HG03520 (cell line): ENCODE data around the gene GPR149.

ENCODE experiments used
- ATAC-seq: cut with Tn5 transposase; IDR thresholded peaks from one replicate; pipeline ENCODE4 v1.9.1; 2021; ENCODE audit warnings: mild to moderate bottlenecking, moderate library complexity; ENCODE audit not compliant: unreplicated experiment

GPR149 gene

DNA sequence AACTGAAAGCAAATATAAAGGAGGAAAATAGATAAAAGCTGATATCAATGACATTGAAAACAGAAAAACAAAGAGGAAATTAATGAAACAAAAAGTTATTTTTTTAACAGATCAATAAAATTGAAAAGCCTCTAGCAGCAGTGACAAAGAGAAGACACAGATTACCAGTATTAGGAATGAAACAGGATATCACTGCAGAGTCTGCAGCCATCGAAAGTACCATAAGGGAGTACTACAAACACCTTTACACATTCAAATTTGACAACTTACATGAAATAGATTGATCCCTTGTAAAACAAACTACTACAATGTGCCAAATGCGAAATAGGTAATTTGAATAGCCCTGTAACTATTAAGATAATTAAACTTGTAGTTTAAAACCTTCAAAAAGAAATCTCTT is 80.8 kb downstream of the GPR149 start:
- no peak for ATAC-seq

DNA sequence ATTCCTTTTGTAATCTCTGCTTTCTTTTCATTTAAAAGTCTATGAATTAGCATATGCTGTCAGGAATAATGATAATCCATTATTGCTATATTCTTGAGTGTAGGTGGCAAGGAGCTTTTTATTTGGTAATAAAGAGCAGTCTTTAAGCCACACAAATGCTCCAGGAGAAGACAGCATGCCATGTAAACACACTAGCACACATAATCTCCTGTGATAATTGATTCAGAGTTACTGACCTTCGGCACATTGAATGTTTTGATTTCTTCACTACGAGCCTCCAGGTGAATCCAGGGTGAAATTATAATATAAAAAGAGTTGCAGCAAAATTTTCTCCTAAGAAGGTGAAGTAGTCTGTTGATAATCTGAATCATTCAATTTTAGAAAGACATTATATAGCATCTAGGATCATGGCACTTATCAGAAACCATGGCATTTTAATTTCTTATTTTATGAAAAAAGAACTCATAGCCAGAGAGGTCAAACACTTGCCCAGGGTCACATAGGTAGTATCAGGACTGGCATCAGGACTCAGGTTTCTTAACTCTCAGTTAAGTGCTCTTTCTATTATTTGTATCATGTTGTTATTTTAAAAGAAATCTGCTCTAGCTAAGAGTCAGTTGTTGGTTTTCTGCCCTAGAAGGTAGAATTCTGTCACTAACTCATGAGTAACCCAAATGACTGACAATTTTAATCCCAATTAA is 84.4 kb downstream of the GPR149 start:
- ATAC-seq: no peak

DNA sequence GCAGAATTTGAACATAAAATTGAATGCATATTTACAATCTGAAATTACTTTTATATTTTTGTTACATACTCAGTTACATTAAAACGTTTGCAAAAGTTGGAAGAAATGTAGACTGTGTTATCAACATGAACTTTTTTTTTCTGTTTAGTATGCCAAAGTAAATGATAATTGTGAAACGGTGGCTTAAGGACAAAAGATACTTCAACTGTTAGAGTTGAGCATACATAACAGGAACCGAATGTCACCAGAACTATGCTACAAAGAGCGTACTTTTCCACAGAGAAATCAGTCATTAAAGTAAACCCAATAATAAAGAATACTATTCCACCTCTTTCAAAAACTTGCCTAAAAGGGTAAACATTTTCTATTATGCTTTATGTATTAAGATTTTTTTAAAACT is 91.4 kb downstream of the GPR149 start:
- ATAC-seq: no peak

DNA sequence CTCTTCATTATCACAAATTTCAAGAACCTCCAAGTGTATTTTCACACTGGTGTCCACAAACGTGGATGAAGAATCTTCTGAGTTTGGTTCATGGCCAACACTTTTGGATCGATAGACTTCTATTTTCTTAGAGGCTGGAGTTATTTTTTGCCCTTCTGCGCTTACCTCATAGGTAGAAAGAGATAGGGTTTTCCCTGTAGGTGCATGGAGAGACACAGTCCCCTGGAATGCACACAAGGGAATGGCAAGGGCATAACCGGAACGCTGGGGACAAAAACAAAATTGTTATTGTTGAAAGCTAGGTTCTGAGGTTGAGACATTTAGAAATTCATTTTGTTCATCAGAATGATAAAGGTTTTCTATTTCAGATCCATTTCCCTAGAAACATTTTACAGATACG is 92.0 kb downstream of the GPR149 start:
- no peak for ATAC-seq

DNA sequence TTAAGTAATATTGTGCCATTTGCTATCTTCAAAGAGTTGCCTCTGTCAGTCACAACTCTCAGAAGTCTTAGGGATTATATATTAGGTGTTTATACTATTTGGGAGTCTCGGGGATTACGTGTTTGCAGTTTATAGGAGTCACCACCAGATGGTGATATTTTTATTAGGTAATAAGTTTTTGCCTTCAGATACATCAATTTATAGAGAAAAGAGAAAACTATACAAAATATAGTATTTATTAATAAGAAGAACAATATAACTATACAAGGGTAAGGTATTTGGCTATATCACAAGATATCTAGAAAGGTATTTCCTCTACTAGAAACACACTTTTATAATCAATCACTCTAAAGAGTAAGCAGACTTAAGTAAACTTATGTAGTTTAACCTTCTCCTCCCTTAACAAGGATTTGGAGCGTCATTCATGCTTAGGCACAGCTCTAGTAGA is 95.0 kb downstream of the GPR149 start:
- no peak for ATAC-seq

DNA sequence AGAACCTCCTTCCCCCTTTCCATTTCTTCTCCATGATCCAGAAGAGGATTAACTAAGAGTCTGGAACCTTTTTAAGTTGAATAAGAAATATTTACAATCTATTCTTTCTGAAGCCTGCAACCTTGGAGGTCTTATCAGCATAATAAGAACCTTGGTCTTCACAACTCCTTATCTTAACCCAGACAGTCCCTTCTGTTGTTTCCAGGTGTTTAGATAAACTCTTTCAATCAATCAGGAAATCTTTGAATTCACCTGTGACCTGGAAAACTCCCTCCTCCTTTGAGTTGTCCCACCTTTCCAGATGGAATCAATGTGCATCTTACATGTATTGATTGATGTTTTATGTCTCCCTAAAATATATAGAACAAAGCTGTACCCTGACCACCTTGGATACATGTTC is 102.1 kb downstream of the GPR149 start:
- no peak for ATAC-seq

DNA sequence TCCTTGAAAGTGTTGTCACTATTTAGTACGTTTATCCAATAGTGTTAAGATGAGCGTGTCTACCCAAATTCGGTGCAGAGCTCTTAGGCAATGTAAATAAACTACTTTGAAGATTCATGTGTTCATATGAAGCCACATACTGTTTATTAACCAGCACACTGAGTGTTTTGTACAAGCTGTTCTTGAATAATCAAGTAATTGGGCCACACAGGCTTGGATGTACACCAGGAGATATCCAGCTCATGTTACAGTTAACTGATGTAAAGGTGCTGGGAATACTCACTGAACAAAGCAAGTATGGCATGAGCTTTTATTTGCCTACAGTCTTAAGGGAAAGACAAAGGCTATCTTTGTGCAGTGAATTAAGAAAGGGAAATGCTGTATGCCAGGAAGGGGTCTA is 105.1 kb downstream of the GPR149 start:
- ATAC-seq: no peak

DNA sequence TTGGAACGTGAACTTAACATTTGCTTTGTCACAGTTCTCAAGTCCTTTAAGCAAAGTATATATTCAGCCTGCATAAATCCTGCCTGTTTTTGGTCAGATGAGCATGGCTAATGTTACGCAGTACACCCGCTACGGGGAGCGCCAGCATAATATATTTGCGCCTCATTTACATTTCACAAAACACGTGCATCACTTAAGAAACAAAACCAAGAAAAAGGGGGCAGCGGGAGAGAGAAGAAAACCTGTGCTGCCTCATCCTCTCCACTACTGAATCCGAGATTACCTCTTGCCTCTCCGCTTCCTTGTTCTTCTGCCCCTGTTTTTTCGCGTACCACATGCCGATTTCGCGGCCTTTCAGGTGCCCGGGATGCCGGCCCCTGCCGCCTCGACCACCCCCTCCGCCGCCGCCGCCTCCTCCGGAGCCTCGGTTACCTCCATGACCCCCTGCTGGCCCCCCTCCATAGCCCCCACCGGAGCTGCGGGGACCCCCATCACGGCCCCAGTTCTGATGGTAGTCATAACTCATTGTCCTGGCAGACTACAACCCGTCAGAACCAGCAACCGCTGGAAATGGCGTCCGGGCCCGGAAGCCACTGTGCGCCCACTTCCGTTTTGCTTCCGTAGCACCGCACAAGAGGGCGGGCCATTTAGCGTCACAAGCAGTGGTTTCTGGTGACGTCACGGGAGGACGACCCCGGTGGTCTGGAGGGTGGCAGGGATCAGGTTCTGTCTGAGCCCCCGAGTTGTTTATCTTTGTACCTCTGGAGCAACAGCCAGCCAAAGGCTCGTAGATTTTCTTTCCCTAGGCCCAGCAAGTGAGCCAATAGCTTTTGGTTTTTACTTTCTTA is 105.9 kb downstream of the GPR149 start, which contains the start of gene DHX36:
DHX36 (minus strand) TSS at position 597 of the 848 bp plus-strand sequence; CDS start at position 526, 71 bp downstream.
- ATAC-seq: peak; percentile 96

DNA sequence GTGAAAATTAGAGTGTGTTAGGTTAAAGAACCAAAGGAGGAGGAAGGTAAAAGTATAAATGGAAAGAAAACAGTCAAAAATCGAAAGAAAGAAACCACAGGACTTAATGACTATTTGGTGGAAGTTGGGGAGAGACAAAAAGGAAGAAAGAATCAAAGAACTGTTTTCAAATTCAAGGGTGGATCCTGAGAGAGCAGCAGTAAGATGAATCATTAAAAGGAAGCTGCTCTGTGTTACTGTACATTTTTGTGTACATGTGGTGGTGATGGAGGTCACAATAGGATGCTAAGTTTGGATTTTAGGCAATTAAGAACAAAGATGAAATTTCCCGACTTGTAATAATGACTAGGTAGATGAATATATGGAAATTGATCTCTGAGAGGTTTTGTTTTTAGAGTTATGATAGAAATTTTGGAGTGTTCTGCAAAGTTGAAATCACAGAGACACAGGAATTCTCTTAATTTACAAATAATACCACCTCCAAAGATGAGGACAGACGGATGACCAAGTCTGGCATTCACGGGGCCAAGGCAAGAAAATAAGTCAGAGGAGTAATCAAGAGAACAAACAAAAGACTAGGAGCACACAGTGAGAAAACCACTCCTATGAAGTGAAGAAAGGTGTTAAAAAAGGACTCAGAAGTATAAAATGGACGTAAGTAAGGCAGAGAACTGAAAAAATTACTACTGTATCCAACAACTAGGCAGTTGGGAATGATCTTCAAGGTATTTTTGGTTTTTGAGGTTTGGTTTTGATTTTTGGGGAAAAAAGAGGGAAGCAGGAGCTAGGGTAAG is 112.8 kb downstream of the GPR149 start:
- ATAC-seq: no peak

DNA sequence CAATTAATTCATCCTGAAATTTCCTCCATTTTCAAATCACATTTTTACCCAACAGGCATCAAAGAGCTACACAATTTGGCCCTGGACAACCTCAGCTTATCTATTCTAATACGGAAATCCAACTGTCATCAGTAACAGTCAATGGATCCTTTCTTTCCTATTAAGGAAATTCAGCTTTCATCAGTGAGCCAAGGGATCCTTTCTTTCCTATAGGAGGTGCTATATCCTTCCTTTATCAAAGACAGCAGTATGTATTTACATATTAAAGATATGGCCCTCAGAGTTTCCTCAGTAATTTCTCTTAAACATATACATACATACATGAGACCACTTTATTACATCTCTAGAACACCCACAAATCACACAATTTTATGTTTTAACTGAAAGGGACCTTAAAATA is 115.8 kb downstream of the GPR149 start:
- ATAC-seq: no peak

DNA sequence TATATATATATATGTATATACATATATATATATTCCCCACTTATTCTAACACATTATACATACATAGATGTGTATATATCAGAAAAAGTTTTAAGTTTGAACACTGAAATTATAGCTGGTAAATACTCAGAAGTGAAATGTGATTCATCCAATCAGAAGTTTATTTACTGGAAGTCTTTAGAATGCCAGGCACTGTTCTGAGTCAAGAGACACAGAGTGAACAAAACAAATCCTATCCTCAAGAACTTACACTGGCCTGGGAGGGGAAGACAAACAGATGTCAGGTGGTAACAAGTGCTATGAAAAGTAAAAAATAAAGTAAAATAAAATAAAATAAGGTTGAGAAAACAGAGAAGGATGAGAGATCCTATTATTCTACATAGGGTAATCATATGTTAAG is 119.2 kb downstream of the GPR149 start:
- ATAC-seq: no peak

DNA sequence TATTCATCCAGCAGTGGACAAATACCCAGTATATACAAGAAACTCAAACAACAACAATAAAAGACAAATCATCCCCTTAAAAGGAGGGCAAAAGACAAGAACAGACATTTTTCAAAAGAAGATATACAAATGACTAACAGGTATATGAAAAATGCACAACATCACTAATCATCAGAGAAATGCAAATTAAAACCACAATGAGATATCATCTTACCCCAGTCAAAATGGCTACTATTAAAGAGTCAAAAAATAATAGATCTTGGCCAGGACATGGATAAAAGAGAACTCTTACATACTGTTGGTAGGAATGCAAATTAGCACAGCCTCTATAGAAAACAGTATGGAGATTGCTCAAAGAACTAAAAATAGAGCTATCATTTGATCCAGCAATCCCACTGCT is 122.6 kb downstream of the GPR149 start:
- ATAC-seq: no peak

DNA sequence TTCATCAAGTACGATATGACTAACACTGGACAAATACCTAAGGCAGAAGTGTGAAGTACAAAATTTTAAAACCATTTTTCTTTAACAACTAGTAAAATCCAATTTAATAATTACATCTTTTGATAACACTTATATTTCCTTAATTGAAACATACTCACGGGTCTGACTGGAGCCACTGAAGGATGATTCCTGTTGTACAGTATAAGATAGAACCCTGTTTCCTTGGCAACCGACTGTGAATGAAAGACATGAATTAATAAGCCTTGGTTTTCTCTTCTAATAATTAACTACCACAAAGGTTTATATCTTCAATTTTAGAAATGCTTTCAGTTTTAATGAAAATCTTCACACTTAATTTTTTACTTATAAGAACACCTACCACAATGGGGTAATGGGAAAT is 125.1 kb downstream of the GPR149 start:
- no peak for ATAC-seq

DNA sequence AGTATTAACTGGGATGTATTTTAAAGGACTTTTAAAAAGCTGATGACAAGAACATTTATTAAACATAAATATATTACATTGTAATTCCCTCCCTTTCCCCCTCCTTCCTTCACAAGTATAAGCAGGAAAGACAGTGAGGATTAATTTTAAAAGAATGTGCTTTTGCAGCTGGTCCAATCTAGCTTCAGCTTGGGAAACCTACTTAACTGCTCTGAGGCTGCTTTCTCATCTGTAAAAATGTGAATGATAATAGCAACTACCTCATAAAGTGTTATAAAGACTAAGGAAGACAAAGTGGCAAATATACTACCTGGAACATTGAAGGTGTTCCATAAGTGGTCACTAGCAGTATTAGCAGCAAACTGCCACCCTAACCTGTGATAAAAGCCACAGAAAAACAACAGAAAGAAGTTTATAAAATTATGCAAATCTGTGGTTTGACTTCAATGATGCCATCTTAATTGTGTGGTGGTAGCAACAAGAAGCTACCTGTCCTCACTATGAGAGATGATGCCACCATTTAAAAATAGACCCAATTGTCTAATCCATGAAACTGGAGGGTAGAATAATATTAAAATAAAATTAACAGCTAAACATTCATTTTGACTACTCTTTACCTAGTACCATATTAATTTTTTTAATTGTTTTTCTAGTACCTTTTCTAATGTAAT is 125.7 kb downstream of the GPR149 start:
- no peak for ATAC-seq

DNA sequence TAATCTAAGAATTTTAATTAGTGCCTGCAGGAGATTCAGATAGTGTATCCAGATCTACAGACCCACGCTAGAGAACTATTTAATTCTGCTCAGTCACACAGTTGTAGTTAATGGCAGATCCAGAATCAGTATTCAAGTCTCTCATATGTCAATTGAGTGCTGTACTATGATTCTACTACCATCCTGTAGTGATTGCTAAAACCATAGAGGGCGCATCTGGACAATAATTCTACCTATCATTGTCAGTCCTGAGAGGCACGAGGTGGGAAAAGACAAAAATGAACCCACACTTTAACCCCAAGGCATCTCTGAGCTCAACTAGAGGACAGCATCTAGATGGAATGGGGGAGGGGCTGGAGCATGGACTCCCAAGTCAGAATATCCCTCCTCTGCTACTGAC is 128.4 kb downstream of the GPR149 start:
- no peak for ATAC-seq

DNA sequence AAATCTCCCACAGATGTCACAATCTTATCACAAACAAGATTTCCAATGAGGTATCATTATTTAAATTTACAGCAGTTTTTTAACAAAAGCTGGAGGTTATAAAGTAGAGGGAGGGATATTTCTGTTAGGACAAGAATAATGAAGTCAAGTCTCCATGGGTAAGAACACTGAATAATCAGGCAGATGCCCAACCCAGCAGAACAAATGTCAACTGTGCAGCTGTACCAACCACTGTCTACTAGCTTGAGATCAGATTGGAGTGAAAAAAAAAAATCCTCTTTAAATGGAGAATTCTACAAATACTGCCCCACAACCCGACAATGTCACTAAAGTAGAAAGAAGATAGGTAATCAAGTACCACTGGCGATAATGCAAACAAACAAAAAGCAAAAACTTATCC is 136.0 kb downstream of the GPR149 start:
- ATAC-seq: no peak

DNA sequence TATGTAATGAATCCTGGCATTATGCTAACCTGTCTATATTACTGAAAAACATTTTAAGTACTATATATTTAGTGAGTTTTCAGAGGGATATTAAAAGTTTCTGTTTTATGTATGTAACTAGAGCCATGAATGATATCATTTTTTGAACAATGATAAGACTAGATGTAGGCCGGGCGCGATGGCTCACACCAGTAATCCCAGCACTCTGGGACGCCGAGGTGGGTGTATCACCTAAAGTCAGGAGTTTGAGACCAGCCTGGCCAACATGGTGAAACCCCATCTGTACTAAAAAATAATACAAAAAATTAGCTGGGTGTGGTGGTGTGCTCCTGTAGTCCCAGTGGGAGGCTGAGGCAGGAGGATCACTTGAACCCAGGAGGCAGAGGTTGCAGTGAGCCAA is 139.8 kb downstream of the GPR149 start:
- ATAC-seq: no peak
